Hypothalamus (tissue), 51 donors: Measurements from ENCODE around the gene SNRPD3.
A peak's percentile ranks its signal among the peaks of the same experiment; 100 is the strongest.

Source experiments
- DNase-seq, 51 donors: peaks; one replicate each; lab custom pipeline; 2025; lab: John Stamatoyannopoulos, UW

The SNRPD3 gene

DNA sequence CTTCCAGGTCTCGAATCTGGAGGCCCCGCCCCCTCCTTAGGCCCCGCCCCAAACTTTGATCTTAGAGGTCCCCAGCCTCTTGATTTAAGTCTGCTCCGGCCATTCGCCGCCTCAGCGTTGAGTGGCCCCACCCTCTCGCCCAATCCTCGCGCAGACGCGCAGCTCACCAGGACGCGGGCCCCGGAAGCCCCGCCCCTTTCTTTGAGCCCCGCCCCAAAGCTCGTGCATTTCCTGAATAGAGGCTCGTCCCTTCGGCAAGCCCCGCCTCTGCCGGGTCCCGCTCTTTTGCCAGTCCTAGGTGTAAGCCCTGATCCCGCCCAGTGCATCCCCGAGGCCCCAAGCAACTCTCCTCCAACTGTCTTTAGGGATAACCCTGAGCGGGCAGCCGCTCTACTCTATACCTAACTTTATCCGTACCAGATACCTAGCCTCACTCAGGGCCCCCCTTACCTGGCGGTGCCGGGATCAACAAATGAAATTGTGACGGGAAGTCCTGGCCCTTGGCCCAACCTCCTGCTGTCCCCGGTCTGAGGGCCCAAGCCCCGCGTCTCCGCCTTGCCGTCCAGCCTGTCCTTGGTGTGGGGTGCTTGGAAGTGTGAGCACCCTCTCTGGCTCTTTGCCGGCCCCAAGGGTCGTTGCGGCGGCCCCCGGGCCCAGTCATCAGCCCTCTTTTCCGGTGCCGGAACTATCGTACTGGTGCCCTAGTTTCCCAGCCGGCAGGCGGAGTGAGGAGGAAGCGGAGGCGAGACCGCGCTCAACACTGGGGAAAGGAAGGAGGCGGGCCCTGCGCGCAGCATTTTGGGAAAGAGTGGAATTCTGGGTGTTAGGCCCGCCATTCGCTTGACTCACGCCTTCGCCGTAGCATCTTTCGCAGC is at the start of gene SNRPD3:
Gene SNRPD3, plus strand, starts transcription at position 835 of the 875 bp plus-strand sequence. CDS start 1,676 bp downstream, outside the sequence.
- peak; percentile 93 to 100 (median 99) for DNase-seq

GRCh38 chr22:24506802-24507438 is 48.9 kb upstream of the SNRPD3 start:
- no peak for DNase-seq

- no peak for DNase-seq
Measured at GRCh38 chr22:24507716-24508115, 48.1 kb upstream of the SNRPD3 start.

DNA sequence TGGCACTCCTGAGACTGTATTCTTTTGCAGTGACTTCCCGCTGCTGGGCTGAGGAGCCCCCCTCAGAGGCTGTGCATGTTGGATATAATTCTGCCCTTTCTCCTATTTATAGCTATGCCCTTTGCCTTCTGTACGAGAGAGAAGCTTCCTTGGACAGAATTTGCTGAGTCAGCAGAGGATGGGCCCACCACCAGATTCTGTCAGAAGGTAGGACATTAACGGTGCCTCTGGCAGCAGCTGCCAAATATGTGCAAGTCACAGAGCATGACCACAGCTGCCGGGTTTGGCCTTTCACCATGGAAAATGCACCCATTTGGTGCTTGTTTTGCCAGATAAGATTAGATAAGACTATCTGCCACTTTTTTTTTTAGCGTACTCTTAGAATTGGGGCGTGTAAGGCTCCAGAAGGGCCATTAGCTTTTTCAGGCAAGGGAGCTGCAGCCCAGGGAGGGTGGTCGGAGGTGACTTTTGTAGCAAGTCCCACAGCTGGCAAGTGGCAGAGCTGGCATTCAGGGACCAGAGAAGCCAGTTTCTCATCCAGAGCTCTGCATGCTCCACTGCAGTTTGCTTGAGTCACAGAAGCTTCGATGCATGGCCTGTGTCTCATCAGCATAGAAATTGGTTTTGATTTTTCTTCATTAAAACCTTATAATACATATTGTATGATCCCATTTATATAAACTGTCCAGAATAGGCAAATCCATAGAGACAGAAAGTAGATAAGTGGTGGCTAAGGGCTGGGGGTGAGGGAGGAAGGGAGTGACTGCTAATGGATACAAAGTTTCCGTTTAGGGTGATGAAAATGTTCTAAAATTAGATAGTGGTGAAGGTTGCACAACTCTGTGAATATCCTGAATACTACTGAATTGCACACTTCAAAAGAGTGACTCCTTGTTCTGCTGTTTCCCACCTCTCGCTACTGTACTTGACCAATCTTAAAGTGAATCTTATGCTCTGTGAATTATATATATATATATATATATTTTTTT is 44.9 kb upstream of the SNRPD3 start:
- DNase-seq: no peak

DNA sequence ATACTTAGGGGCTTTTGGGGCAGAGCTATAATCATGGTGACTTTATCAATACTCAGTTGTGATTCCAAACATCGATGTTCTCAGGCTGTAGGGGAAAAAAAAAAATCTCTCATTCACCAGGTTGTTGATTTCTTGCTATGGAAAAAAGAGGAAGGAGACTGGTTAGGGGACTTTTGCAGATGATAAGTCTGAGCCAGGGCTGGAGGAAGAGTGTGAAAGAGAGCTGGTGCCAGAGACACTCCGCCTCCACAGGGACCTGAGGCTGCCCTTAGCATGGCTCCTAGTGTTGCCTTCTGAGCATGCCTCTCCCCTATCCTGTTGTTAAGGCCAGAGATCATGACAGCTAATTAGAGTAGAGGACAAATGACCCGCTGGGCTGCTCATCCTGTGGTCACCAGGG is 43.8 kb upstream of the SNRPD3 start:
- no peak for DNase-seq

DNA sequence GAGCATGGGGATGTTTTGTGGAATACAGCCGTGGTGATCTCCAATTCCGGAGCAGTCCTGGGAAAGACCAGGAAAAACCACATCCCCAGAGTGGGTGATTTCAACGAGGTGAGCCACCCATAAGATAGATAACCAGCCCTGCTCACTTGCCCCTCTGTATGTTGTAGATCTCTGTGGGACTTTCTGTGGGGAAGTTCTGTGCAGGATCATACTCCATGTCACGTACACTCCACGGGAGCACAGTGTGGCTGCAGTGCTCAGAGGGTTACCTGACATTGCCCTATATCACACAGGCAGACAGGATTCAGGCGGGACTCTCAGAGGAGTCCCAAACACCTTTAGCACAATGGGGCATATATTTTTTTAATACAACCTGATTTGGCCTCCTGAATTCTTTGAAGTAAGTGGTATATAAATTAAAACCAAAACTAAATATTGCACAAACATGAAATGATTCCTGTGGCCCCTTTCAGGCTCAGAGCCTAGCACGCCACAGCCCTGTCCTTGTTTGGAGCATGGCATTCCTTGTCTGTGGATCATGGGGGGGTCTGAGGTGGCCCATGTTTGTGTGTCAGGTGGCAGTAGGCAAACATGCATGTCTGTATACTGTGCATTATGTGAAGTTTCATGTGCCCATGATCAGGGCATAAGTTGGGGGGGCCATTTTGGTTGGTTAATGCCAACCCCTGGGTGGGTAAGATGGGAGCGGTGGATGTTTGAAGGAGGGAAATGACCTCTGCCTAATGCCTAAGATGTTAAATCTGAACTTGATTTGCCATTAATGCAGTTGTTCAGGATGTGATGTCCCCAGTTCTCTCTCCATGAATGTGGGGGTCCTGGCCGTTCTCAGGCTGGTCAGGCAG is 42.2 kb upstream of the SNRPD3 start:
- DNase-seq: no peak

DNA sequence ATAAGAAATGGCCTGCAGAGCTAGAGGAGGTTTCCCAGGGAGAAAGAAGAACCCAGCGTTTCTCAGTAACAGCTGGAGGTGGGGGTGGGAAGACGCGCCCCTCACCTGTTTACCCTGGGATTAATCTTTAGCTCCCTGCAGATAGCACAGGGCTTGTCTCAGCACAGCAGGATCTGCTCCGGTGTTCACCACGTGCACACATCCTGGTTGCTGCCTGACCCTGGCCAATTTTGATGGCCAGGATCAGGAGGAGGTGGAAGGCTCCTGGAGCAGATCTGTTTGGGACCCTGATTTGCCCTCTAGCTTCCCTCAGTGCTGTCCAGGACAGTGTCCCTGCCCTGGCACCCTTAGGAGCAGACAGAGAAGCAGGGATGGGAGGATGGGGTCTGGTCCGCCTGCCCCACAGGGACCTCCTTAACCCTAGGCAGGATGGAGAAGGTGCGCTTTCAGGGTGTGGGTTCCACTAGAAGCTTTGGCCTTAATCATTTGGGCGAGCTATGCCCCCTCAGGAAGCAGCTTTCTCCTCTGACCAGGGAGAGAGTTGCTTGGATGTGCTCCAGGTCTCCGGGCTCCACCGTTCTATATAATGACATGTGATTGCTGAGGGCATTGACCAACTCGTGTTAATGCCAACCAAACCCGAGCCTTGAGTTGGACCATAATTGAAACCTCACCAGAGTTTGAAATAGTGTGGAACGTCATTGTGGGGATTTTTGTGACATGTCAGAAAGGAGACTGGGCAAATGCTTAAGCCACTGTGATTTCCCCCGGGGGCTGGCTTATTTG is 41.4 kb upstream of the SNRPD3 start:
- DNase-seq: no peak

DNA sequence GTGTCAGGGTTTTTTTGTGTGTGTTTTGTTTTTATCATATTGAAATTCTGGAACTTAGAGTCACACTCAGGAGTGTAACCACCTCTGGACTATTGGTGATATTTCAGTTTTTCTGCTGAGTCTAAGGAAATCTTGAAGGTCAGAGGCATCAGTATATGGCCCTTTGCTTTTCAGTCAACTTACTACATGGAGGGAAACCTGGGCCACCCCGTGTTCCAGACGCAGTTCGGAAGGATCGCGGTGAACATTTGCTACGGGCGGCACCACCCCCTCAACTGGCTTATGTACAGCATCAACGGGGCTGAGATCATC is 40.8 kb upstream of the SNRPD3 start:
- no peak for DNase-seq

DNA sequence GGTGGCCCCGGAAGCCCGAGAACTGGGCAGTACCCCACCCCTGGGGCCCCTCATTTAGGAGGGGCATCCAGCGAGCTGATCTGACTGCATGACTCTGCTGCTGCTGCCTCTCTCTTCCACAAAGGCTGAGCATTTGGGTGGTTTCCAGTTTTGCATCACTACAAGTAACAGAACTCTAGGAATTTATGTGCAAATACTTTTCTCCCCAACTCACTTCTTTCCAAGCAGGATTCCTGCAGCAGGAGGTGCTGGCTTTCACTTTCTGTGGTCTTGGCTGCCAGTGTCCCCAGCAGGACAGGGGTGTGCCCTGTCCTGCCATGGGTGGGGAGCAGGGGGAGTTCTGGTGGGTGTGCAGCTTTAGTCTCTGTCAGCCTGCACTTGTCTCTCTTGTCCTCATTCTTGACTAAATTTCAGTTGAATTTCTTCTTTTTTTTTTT is 39.5 kb upstream of the SNRPD3 start:
- peak in 1 of 51 donors; percentile 12 for DNase-seq

GRCh38 chr22:24517446-24517845 is 38.4 kb upstream of the SNRPD3 start:
- no peak for DNase-seq

DNA sequence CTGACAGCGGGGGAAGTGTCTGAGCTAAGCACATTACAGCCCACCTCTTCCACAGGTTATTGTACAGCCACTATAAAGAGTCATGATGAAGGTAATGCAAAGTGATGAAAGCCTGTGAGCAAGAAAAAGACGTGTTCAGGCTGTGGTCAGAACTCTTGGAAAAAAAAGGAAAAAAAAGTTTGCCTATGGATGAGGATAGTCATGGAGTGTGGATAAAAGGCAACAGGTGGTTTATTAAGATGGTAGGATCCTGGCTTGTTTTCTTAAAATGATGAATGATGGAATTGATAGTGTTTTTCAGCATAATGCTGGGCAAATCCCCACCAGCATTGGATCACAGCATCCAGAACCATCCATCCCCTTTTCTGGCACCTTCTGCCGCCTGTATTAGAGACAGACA is 37.6 kb upstream of the SNRPD3 start:
- no peak for DNase-seq

DNA sequence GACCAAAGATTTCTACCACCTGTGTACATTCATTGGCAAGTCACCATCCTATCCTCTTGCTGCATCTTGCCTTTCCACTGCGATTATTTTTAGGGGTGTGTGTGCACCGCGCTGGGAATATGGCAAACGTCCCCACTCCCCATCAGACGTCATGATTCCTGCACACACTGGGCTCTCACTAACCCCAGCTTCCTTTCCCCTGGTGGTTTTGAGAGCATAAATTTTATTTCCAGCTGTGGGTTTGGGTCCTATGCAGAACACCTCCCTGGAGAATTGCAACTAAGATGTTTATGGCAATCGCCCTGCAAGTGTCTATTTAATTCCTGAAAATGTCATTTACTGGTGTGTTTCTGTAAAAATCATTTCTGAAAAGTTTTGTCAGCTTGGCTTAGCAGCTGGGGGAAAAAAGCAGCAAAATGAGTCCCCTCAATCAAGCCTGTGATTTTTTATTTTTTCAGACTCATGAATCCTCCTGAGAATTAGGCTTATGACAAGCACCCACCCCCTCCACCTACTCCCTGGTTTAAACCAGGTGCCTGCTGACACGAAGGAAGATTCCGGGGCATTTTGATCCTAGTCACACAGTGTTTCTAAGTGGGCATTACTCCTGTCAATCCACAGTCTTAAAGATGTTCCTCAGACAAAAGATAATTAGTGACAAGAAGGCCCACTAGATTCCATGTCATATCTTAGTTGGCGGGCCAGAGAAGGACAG is 36.9 kb upstream of the SNRPD3 start:
- no peak for DNase-seq

- no peak for DNase-seq
Measured at GRCh38 chr22:24519496-24519895, 36.3 kb upstream of the SNRPD3 start.

DNA sequence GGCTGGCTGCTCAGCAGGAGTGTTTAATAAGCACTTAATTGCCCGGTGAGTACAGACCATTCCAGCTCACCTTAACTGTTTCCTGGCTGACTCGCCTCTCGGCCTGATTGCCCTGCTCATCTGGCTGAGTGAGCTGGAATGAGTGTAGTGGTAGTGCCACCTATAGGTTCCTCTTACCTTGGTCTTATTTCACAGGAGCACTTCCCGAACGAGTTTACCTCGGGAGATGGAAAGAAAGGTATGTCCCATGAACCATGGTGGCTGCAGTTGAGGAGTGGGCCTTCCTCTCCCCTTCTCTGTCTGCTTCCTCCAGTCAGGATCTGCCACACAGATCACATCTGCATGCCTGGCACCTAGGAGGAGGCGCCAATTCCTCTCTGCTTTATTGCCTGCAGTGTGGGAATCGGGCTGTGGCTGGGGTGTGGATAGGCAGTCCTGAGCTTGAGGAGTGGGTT is 34.0 kb upstream of the SNRPD3 start:
- DNase-seq: peak in 7 of 51 donors; percentile 5 to 31 (median 17)

GRCh38 chr22:24523873-24524272 is 31.9 kb upstream of the SNRPD3 start:
- no peak for DNase-seq

DNA sequence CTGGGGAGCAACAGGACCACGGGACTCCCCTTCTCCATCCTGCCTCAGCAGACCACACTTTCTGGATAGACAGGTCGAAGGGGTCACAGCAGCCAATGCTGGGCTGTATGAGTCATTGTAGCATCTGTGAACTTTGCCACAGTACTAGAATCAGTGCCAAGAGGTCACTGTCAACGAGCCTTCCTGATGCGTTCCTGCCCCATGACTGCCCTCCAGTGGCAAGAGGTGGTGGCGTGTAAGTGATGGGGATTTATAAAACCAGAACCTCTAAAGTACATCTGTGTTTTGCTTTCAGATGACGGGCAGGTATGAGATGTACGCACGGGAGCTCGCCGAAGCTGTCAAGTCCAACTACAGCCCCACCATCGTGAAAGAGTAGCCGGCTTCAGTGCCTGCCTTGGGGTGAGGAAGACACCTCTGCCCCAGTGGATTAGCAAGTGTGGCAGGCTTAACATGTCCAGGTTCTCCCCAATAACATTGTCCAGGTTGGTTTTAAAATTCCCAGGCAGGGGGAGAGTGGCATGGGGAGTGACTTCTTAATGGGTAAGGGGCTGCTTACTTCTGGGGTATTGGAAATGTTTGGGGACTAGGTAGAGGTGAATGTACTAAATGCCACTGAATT is 30.3 kb upstream of the SNRPD3 start:
- peak in 37 of 51 donors; percentile 9 to 73 (median 36) for DNase-seq

GRCh38 chr22:24526191-24526590 is 29.6 kb upstream of the SNRPD3 start:
- no peak for DNase-seq

DNA sequence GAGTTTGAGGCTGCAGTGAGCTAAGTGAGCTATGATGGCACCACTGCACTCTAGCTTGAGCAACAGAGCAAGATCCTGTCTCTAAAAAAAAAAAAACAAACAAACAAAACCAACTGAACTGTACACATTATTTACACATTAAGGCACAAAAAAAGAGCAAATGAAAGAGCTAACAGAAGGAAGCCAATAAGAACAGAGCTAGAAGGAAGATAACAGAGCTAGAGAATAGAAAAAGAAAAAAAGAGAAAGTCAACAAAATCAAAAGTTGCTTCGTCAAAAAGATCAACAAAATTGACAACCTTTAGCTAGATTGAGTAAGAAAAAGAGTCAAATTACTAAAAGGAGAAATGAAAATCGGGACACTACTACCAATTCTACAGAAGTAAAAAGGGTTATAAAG is 25.9 kb upstream of the SNRPD3 start:
- DNase-seq: no peak
